HCT116 (cell line): Measurements from ENCODE around the gene RAPGEF1. TPM values are rescaled to one million over a fixed set of nuclear protein-coding genes. Genes with fewer than 3 reads are reported as not detected.

Source experiments
- ATAC-seq: fragments of 200-7000 bp; cut with Tn5 transposase; 2 replicates; pipeline ENCODE4 v1.9.1; 2020; ENCODE audit warnings: mild to moderate bottlenecking, moderate library complexity
- BruUV-seq: library from RNA; stranded (reverse); fragments of 400-500 nt; replicated peaks from 2 replicates; lab custom pipeline; 2021; lab: Mats Ljungman, UMichigan
- CTCF ChIA-PET: fragments of 300-600 bp; sonication (Branson Sonifier 250); formaldehyde crosslinking; loops from one replicate; lab custom pipeline; 2021; ENCODE audit warnings: antibody characterized with exemption; lab: Charles Lee
- POLR2A ChIA-PET: fragments of 300-600, 350-600 bp; sonication (Branson Sonifier 250); formaldehyde crosslinking; loops from one replicate; lab custom pipeline; 2021; ENCODE audit warnings: antibody characterized with exemption; lab: Charles Lee
- RAD21 ChIA-PET, 2 experiments: fragments of 300-600 bp; sonication (Branson Sonifier 250); formaldehyde crosslinking; loops; one replicate each; lab custom pipeline; 2023; ENCODE audit warnings: low total read pairs in 2 of 2; ENCODE audit not compliant: uncharacterized antibody in 2 of 2, unreplicated experiment in 2 of 2, low non-redundant PET in 1 of 2; lab: Charles Lee
- DNase-seq: peaks from one replicate; pipeline ENCODE4 v3.0.0-alpha.2; 2010; ENCODE audit warnings: low read depth, low spot score
- H2AFZ ChIP-seq: fragments of 200-600 bp; shearing (Covaris generic), sonication (generic); 2 replicates; pipeline ENCODE4 v1.6.1; 2017; ENCODE audit warnings: low read depth, mixed run types, mixed read lengths, antibody characterized with exemption, low read length; ENCODE audit not compliant: poor library complexity, severe bottlenecking
- H3K27ac ChIP-seq: 2 replicates; pipeline ENCODE4 v1.5.1; 2012; ENCODE audit warnings: low read depth, low read length
- H3K27me3 ChIP-seq: fragments of 200-600 bp; sonication (generic); 2 replicates; pipeline ENCODE4 v1.6.1; 2016; ENCODE audit warnings: mixed run types, low read length, mixed read lengths; ENCODE audit not compliant: insufficient read depth
- H3K36me3 ChIP-seq, 2 experiments: fragments of 200-500 bp in 1 of 2; fragments of 200-600 bp in 1 of 2; sonication (Bioruptor generic) in 1 of 2; sonication (generic) in 1 of 2; 2 replicates each; pipeline versions ENCODE4 v1.5.1 to v1.6.1; 2014 to 2016; ENCODE audit warnings: low read length in 2 of 2, inconsistent platforms in 1 of 2, mixed read lengths in 1 of 2, mixed run types in 1 of 2; ENCODE audit not compliant: insufficient read depth in 2 of 2, control insufficient read depth in 1 of 2
- H3K4me1 ChIP-seq, 2 experiments: fragments of 200-600 bp in 1 of 2; sonication (generic) in 1 of 2; 2 replicates each; pipeline versions ENCODE4 v1.5.1 to v1.6.1; 2012 to 2017; ENCODE audit warnings: low read length in 2 of 2, inconsistent platforms in 1 of 2, mild to moderate bottlenecking in 1 of 2, mixed read lengths in 1 of 2, mixed run types in 1 of 2, moderate library complexity in 1 of 2; ENCODE audit not compliant: insufficient read depth in 2 of 2, control insufficient read depth in 1 of 2
- H3K4me2 ChIP-seq: fragments of 200-600 bp; sonication (generic); 2 replicates; pipeline ENCODE4 v1.6.1; 2017; ENCODE audit warnings: mixed run types, low read length, mixed read lengths
- H3K4me3 ChIP-seq, 2 experiments: fragments of 200-600 bp in 1 of 2; sonication (generic) in 1 of 2; replicated peaks in 1 of 2; 2 replicates each; pipeline ENCODE4 v1.5.1; 2011 to 2016; ENCODE audit warnings: low read length in 2 of 2, control low read depth in 1 of 2, low read depth in 1 of 2, mild to moderate bottlenecking in 1 of 2, mixed read lengths in 1 of 2, mixed run types in 1 of 2
- H3K79me2 ChIP-seq: fragments of 200-600 bp; sonication (generic); 2 replicates; pipeline ENCODE4 v1.6.1; 2017; ENCODE audit warnings: mild to moderate bottlenecking, mixed run types, low read length, moderate library complexity, mixed read lengths; ENCODE audit not compliant: insufficient read depth
- H3K9ac ChIP-seq: fragments of 200-600 bp; sonication (generic); 2 replicates; pipeline ENCODE4 v1.6.1; 2016; ENCODE audit warnings: low read length, mixed read lengths
- H3K9me2 ChIP-seq: fragments of 200-600 bp; sonication (generic), shearing (Covaris generic); 2 replicates; pipeline ENCODE4 v1.6.1; 2017; ENCODE audit warnings: mixed run types, mild to moderate bottlenecking, moderate library complexity; ENCODE audit not compliant: insufficient read depth
- H3K9me3 ChIP-seq, 2 experiments: fragments of 200-500 bp in 1 of 2; fragments of 200-600 bp in 1 of 2; sonication (Bioruptor generic) in 1 of 2; sonication (generic) in 1 of 2; 2 replicates each; pipeline ENCODE4 v1.6.1; 2014 to 2017; ENCODE audit warnings: low read length in 2 of 2, mixed read lengths in 2 of 2, inconsistent platforms in 1 of 2, low read depth in 1 of 2, mild to moderate bottlenecking in 1 of 2, mixed run types in 1 of 2, moderate library complexity in 1 of 2; ENCODE audit not compliant: control insufficient read depth in 1 of 2, insufficient read depth in 1 of 2
- H4K20me1 ChIP-seq: fragments of 200-600 bp; sonication (generic), shearing (Covaris generic); 2 replicates; pipeline ENCODE4 v1.6.1; 2017; ENCODE audit warnings: mixed run types, mild to moderate bottlenecking, moderate library complexity; ENCODE audit not compliant: insufficient read depth
- CBX3 ChIP-seq: IDR thresholded peaks from 2 replicates; pipeline ENCODE4 v1.6.1; 2012; ENCODE audit warnings: low read depth
- CEBPB ChIP-seq: IDR thresholded peaks from 2 replicates; pipeline ENCODE4 v1.6.1; 2012; ENCODE audit warnings: low read depth
- EGR1 ChIP-seq: IDR thresholded peaks from 2 replicates; pipeline ENCODE4 v1.6.1; 2012; ENCODE audit warnings: low read depth
- EZH2phosphoT487 ChIP-seq: fragments of 200-600 bp; IDR thresholded peaks from 2 replicates; pipeline ENCODE4 v1.6.1; 2018; ENCODE audit warnings: antibody characterized with exemption, borderline replicate concordance
- FOSL1 ChIP-seq: IDR thresholded peaks from 2 replicates; pipeline ENCODE4 v1.6.1; 2012; ENCODE audit warnings: low read depth
- JUND ChIP-seq: IDR thresholded peaks from 2 replicates; pipeline ENCODE4 v1.6.1; 2012
- REST ChIP-seq: IDR thresholded peaks from 2 replicates; pipeline ENCODE4 v1.6.1; 2012; ENCODE audit warnings: low read depth
- SRF ChIP-seq: IDR thresholded peaks from 2 replicates; pipeline ENCODE4 v1.6.1; 2012; ENCODE audit warnings: low read depth
- ZFX ChIP-seq: fragments of 450-650 bp; IDR thresholded peaks from 2 replicates; pipeline ENCODE4 v1.6.1; 2017
- ZNF274 ChIP-seq: fragments of 200-500 bp; sonication (Bioruptor generic); IDR thresholded peaks from 2 replicates; pipeline ENCODE4 v1.6.1; 2014; ENCODE audit warnings: mild to moderate bottlenecking, low read depth, low read length, inconsistent platforms
- intact Hi-C: fragments of 100-400 bp; cut with micrococcal nuclease; formaldehyde crosslinking; loops from 2 replicates; pipeline ENCODE4 v1.10.0; 2022
- total RNA-seq: library from RNA; stranded (reverse); gene quantifications from one replicate; pipeline ENCODE4 v1.2.1, GENCODE V29; 2021; ENCODE audit not compliant: unreplicated experiment

Gene RAPGEF1
- total RNA-seq, 1 experiment from 2014 or later: 43.0 TPM

GRCh38 chr9:131593091-131593820, 146.6 kb downstream of the RAPGEF1 start:
- Histone ChIP-seq H3K4me1 (no peaks in the 10 kb centered on the region), H3K9me2 (no peaks in the 10 kb centered on the region), H3K27ac (no peak overlapping the region), H3K4me2 (no peak overlapping the region), H3K36me3 (no peaks in the 10 kb centered on the region), H3K27me3 (no peaks in the 10 kb centered on the region), H3K4me3 (no peak overlapping the region), H3K9ac (no peak overlapping the region), H3K9me3 (no peaks in the 10 kb centered on the region), H3K79me2 (no peaks in the 10 kb centered on the region), H4K20me1 (no peaks in the 10 kb centered on the region), H2AFZ (no peak overlapping the region)
- RAD21 ChIA-PET: no interaction called here
- no peak for TF ChIP-seq ZNF274
- no peak for TF ChIP-seq SRF
- no peak for TF ChIP-seq CBX3
- no peak for TF ChIP-seq REST
- no peak for TF ChIP-seq JUND
- ATAC-seq: no peak
- DNase-seq: no peak
- BruUV-seq: no TSS peak
- CTCF ChIA-PET: interaction anchor here (1.5 kb wide), 1 partner anchor 146 kb away, joined by 3 read pairs; no protein-coding TSS in a partner anchor
- POLR2A ChIA-PET: no interaction called here
- intact Hi-C loops: no loop called here

GRCh38 chr9:131591845-131592208, 148.0 kb downstream of the RAPGEF1 start:
- no peak for DNase-seq
- intact Hi-C loops: loop anchor here (1.0 kb wide), 2 partner anchors 148 to 155 kb away; partner anchors contain the start of gene RAPGEF1
- POLR2A ChIA-PET: no interaction called here

More at GRCh38 chr9:131591845-131592208, 148.0 kb downstream of the RAPGEF1 start:
- TF ChIP-seq ZNF274 (no peak), CBX3 (no peak), REST (no peak), EZH2phosphoT487 (no peak), ZFX (no peak), CEBPB (no peak), FOSL1 (no peak), EGR1 (no peak)
- TF ChIP-seq, all 23 proteins: peak for 0
- BruUV-seq: no TSS peak
- ATAC-seq: no peak
- no peak overlapping the region for H3K4me3 ChIP-seq
- RAD21 ChIA-PET: no interaction called here
- no peaks in the 10 kb centered on the region for H3K9me2 ChIP-seq
- H3K79me2 ChIP-seq: no peaks in the 10 kb centered on the region
- CTCF ChIA-PET: interaction anchor here (0.6 to 1.3 kb wide), 11 partner anchors 10 to 174 kb away, joined by 3 to 9 read pairs (median 4); no protein-coding TSS in a partner anchor
- no peaks in the 10 kb centered on the region for H3K27me3 ChIP-seq
- H3K4me1 ChIP-seq: no peaks in the 10 kb centered on the region
- no peaks in the 10 kb centered on the region for H3K36me3 ChIP-seq
- no peak overlapping the region for H3K4me2 ChIP-seq
- no peaks in the 10 kb centered on the region for H4K20me1 ChIP-seq
- H3K27ac ChIP-seq: no peak overlapping the region
- no peak overlapping the region for H2AFZ ChIP-seq
- H3K9ac ChIP-seq: no peak overlapping the region
- H3K9me3 ChIP-seq: no peaks in the 10 kb centered on the region
